DMS114 treated with DMSO at 0.1 percent for 48 hours (cell line): Measurements from ENCODE around the gene ZNF786.
"Not testable (repeated sequence)": the region's sequence is repeated elsewhere in the genome, so short reads cannot be mapped to it uniquely, and the experiment has no call there.

ENCODE experiments used
- DNase-seq: peaks from one replicate; lab custom pipeline; 2025; ENCODE audit not compliant: unreplicated experiment; lab: John Stamatoyannopoulos, UW

Gene ZNF786

DNA sequence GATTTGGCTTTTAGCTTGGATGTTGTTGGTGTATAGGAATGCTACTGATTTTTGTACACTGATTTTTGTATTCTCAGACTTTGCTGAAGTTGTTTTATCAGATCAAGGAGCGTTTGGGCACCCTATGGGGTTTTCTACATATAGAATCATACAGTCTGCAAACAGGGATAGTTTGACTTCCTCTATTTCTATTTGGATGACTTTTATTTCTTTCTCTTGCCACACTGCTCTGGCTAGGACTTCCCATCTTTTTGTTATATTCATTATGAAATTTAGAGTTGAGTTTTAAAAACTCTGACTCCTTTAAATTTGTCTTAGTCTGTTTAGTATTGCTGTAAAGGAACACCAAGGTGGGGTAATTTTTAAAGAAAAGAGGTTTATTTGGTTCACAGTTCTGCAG, 4.7 kb downstream of the ZNF786 start:
- DNase-seq = no peak

DNA sequence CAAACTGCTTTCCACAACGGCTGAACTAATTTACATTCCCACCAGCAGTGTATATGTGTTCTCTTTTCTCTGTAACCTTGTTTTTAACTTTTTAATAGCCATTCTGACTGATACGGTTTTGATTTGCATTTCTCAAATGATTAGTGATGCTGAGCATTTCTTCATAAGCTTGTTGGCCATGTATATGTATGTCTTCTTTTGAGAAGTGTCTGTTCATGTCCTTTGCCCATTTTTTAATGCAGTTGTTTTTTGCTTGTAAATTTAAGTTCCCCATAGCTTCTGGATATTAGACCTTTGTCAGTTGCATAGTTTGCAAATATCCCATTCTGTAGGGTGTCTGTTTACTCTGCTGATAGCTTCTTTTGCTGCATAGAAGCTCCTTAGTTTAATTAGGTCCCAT, 6.1 kb downstream of the ZNF786 start:
- DNase-seq = no peak

DNA sequence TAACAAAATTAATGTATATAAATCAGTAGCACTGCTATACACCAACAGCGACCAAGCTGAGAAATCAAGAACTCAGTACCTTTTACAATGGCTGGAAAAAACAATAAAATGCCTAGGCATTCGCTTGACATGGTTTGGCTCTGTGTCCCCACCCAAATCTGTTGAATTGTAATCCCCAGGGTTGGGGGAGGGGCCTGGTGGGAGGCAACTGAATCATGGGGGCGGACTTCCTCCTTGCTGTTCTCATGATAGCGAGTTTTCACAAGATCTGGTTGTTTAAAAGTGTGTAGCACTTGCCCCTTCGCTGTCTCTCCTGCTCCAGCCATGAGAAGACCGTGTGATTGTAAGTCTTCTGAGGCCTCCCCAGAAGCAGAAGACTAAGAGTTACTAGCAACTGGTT, 8.6 kb downstream of the ZNF786 start:
- DNase-seq = no peak

- DNase-seq = no peak
Observed at GRCh38 chr7:149077594-149077993, 12.9 kb downstream of the ZNF786 start.

DNA sequence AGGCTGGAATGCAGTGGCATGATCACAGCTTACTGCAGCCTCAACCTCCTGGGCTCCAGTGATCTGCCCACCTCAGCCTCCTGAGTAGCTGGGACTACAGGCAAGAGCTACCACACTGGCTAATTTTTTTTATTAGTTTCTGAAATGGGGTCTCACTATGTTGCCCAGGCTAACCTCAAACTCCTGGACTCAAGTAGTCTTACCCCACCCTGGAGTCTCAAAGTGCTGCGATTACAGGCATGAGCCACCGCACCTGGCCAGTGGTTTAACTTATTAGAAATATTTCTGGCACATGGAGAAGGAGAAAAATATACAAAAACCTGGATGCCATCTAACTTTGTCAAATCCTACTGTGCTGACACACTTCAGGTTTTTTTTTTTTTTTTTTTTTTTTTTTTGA, 15.2 kb downstream of the ZNF786 start:
- DNase-seq = no peak

DNA sequence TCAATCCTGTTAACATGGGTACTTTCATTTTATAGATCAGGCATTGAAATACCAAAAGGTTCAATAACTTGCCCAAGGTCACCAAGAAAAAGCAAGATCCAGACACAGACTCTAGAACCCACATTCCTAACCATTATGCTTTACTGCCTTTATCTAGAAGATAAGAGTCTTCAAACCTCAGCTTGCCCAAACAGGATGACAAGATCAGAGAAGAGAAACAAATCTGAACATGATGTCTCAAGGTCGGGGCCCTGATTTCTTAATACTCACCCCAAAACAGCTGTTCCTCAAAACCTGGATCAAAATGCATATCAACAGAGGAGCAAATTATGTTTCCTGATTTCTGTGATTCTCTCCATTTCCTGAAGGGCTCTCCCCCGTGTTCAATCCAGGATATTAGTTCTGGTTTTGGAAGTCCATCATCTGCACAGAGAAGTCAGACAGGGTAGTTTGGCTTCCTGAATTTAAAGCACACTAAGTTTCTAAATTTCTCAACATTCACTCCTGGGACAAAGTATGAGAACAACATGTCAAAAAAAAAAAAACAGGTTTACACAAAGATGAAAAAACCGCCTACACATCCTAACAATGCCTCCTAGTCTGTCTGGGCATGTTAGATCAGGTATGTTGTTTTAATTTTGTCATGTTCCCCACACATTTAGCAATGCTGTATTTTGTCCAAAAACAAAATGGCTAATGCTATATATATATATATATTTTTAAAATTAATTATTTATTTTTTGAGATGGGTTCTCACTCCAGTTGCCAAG, 16.2 kb downstream of the ZNF786 start:
- no peak for DNase-seq

- DNase-seq = no peak
Observed at GRCh38 chr7:149072438-149072775, 18.1 kb downstream of the ZNF786 start.

GRCh38 chr7:149071641-149072437, 18.7 kb downstream of the ZNF786 start:
- no peak for DNase-seq

DNA sequence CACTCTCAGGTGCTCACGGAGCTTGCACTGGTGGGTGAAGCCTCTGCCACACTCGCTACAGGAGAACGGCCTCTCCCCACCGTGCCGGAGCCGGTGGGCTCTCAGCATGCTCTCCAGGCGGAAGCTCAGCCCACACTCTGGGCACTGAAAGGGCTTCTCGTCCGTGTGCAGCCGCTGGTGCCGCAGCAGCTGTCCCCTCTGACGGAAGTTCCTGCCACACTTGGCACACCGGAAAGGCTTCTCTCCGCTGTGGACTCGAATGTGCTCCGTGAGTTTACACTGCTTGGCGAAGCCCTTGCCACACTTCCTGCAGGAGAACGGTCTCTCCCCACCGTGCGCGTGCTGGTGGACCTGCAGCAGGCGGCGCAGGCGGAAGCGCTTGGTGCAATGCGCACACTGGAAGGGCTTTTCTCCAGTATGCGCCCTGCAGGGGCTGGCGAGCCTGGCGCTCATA, 19.3 kb downstream of the ZNF786 start:
- DNase-seq = no peak

DNA sequence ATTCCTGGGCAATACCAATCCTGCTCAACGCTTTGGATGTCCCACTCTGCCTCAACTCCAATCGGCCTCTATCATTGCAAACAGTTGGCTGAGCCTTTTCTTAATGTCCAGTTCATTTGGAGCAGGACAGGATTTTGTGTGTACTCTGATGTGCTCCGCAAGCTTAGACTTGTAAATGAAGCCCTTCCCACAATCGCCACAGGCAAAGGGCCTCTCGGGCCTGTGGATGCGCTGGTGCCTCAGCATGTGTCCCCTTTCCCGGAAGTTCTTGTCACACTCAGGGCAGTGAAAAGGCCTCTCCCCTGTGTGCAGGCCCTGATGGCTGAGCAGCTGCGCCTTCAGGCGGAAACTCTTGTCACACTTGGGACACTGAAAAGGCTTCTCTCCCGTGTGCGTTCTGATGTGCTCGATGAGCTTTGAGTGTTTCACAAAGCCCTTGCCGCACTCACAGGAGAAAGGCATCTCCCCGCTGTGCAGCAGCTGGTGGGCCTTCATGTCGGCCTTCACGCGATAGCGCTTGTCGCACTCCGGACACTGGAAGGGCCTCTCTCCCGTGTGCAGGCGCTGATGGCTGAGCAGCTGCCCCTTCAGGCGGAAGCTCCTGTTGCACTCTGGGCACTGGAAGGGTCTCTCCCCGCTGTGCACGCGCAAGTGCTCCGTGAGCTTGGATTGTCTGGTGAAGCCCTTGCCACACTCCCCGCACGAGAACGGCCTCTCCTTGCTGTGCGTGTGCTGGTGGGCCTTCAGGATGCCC, 20.0 kb downstream of the ZNF786 start:
- no peak for DNase-seq

DNA sequence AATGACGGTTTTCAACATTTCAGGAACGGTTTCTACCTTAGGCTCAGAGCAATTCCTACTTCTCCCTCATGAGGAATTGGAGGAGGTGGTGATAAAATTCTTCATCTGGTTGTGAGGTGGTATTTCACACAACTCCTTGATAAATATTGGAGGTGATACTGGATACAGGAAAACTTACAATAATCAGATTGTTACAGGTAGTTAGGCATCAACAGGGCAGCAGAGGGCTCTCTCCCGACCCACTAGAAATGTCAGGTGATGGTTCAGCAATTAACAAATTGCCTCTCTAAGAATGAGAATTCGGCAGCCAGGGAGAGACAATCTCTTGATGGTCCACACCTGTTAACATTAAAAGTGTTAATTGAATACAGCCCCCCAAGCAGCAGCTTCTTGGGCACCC, 22.6 kb downstream of the ZNF786 start:
- no peak for DNase-seq

DNA sequence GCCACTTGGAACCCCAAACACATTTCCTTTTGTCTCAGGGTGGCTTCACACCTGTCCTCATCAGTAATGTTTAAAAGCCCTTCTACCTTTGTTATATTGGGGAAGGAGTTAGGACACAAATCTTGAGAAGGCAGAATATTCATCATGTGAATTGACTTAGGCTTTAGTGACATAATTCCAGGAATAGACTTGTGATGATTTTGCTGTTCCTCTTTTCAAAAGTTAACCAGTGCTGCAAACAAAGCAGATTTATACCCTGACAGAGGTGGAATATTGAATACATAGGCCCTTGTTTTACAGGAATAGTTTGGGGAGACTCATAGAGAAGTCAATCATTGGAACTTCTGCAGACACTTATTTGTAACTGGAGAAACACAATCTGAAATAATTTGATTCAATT, 27.0 kb downstream of the ZNF786 start:
- no peak for DNase-seq

GRCh38 chr7:149062217-149062899, 28.2 kb downstream of the ZNF786 start:
- not testable (repeated sequence) for DNase-seq

GRCh38 chr7:149060156-149060555, 30.4 kb downstream of the ZNF786 start:
- DNase-seq = no peak

DNA sequence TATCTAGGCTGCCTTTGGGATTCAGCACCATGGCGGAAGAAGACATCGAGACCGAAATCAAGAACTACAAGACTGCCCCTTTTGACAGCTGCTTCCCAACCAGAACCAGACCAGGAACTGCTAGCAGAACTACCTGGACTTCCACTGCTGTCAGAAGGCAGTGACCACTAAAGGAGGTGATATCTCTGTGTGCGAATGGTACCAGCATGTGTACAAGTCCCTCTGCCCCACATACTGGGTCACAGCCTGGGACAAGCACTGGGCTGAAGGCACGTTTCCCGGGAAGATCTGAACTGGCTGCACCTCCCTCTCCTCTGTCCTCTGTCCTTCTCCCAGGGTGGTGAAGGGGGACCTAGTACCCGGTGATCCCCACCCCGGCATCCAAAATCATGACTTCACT, 36.6 kb downstream of the ZNF786 start:
- DNase-seq = no peak

- DNase-seq = no peak
Observed at GRCh38 chr7:149053384-149053783, 37.1 kb downstream of the ZNF786 start.

- DNase-seq = no peak
Observed at GRCh38 chr7:149050941-149051340, 39.6 kb downstream of the ZNF786 start.

- no peak for DNase-seq
Observed at GRCh38 chr7:149048805-149049204, 41.7 kb downstream of the ZNF786 start.

DNA sequence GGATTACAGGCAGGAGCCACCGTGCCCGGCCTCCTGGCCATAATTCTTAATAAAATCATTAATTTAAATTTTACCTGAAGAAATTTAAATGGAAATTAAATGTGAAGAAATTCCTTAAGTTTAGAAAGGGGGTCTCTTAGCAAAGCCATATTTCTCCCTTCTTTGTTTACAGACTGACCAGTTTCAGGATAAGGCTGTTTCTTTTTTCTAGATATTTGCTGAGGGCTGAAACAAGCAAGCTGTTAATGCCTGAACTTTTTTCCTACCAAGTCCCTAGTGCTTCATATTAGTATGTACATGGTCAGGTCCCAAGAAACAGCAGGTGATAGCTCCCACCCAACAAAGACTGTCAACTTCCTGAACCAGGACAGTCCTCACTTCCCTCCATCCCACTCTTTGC, 44.1 kb downstream of the ZNF786 start:
- DNase-seq = no peak

- DNase-seq = no peak
Observed at GRCh38 chr7:149043936-149044335, 46.6 kb downstream of the ZNF786 start.

- no peak for DNase-seq
Observed at GRCh38 chr7:149041350-149041749, 49.2 kb downstream of the ZNF786 start.
